Mammary epithelial cell (primary cell): Measurements from ENCODE around the gene CDH13.

Experiments used
- EZH2 ChIP-seq: IDR thresholded peaks from 2 replicates; pipeline ENCODE4 v1.6.1; 2012; ENCODE audit warnings: low read length, inconsistent platforms, borderline replicate concordance
- TF ChIP-seq, protein P1 (sequence below), 2 donors: IDR thresholded peaks in 1 of 2; conservative IDR thresholded peaks in 1 of 2; 2 replicates each; pipeline ENCODE4 v1.5.1; 2011 to 2012; ENCODE audit warnings: inconsistent platforms in 2 of 2, low read length in 2 of 2, mild to moderate bottlenecking in 2 of 2, control low read depth in 1 of 2, low read depth in 1 of 2; ENCODE audit not compliant: insufficient read depth in 1 of 2; ENCODE audit errors: extremely low read depth in 1 of 2

DNA sequence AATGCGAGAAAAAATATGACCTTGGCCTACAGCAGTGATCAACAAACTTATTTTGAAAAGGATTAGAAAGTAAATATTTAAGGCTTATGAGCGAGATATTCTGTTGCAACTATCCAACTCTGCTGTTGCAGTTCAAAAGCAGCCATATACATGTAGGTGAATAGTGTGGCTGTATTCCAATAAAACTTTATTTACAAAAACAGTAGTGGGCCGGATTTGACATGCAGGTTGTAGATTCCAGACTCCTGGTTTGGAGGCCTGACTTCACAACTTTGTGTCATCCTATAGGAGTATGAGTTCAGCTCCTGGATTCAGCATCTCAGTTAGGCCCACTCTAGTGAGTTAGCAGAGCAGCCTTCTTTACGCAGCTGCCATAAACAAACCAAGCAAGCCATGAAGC, 386.3 kb downstream of the CDH13 start:
- TF ChIP-seq, protein P1, sequence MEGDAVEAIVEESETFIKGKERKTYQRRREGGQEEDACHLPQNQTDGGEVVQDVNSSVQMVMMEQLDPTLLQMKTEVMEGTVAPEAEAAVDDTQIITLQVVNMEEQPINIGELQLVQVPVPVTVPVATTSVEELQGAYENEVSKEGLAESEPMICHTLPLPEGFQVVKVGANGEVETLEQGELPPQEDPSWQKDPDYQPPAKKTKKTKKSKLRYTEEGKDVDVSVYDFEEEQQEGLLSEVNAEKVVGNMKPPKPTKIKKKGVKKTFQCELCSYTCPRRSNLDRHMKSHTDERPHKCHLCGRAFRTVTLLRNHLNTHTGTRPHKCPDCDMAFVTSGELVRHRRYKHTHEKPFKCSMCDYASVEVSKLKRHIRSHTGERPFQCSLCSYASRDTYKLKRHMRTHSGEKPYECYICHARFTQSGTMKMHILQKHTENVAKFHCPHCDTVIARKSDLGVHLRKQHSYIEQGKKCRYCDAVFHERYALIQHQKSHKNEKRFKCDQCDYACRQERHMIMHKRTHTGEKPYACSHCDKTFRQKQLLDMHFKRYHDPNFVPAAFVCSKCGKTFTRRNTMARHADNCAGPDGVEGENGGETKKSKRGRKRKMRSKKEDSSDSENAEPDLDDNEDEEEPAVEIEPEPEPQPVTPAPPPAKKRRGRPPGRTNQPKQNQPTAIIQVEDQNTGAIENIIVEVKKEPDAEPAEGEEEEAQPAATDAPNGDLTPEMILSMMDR (conservative IDR thresholded peaks at IDR 0.05 in 1 of 2, IDR thresholded peaks at IDR 0.05 in 1 of 2; ENCODE audit: extremely low read depth in 1 of 2, insufficient read depth in 1 of 2, low read depth in 1 of 2, low read length in 2 of 2), result no peak
- TF ChIP-seq EZH2, result no peak
